Transverse colon (tissue), 4 donors: Measurements from ENCODE around the gene DENND2D. TPM values are rescaled to one million over a fixed set of nuclear protein-coding genes. Genes with fewer than 3 reads are reported as not detected.

Experiments used
- DNase-seq: peaks from one replicate; pipeline ENCODE4 v3.0.0-alpha.2; 2019
- H3K27ac ChIP-seq, 4 donors: fragments of 200-600 bp; sonication (generic); 2 replicates each; pipeline ENCODE4 v1.5.1; 2016 to 2018; ENCODE audit warnings: inconsistent platforms in 4 of 4
- H3K27me3 ChIP-seq: fragments of 200-600 bp; sonication (generic); 2 replicates; pipeline ENCODE4 v1.5.1; 2017; ENCODE audit warnings: inconsistent platforms
- H3K36me3 ChIP-seq, 4 donors: fragments of 200-600 bp; sonication (generic); 2 replicates each; pipeline ENCODE4 v1.5.1; 2017 to 2019; ENCODE audit warnings: inconsistent platforms in 4 of 4
- H3K4me1 ChIP-seq, 4 donors: fragments of 200-600 bp; sonication (generic); 2 replicates each; pipeline ENCODE4 v1.5.1; 2017 to 2020; ENCODE audit warnings: inconsistent platforms in 4 of 4
- H3K4me3 ChIP-seq, 4 donors: fragments of 200-600 bp; sonication (generic); 1 replicate in 1 of 4; 2 replicates in 3 of 4; pipeline versions ENCODE4 v1.5.1 to v1.6.1; 2017 to 2019; ENCODE audit warnings: inconsistent platforms in 4 of 4
- H3K9me3 ChIP-seq, 2 donors: fragments of 200-600 bp; sonication (generic); 2 replicates each; pipeline ENCODE4 v1.5.1; 2017 to 2019; ENCODE audit warnings: inconsistent platforms in 2 of 2
- CTCF ChIP-seq, 5 experiments: fragments of 200-600 bp in 3 of 5; fragments of 450-650 bp in 2 of 5; sonication (generic) in 3 of 5; IDR thresholded peaks; 1 replicate in 2 of 5; 2 replicates in 3 of 5; pipeline ENCODE4 v1.5.1; 2016 to 2017; ENCODE audit warnings: antibody characterized with exemption in 5 of 5, inconsistent platforms in 3 of 5, mild to moderate bottlenecking in 2 of 5, moderate library complexity in 1 of 5
- EP300 ChIP-seq: sonication (generic); formaldehyde crosslinking; IDR thresholded peaks from one replicate; pipeline ENCODE4 v1.6.1; 2017; ENCODE audit warnings: antibody characterized with exemption, low read depth
- POLR2A ChIP-seq: fragments of 450-650 bp; IDR thresholded peaks from one replicate; pipeline ENCODE4 v1.6.1; 2016; ENCODE audit warnings: antibody characterized with exemption, mild to moderate bottlenecking, moderate library complexity
- POLR2AphosphoS5 ChIP-seq, 3 donors: sonication (generic); formaldehyde crosslinking; IDR thresholded peaks; one replicate each; pipeline ENCODE4 v1.6.1; 2016; ENCODE audit warnings: antibody characterized with exemption in 3 of 3
- WGBS, 2 donors: methylation state at CpG; one replicate each; pipeline ENCODE4 v1.1.5; 2018; ENCODE audit warnings: low coverage in 1 of 2; 5-methylcytosine and 5-hydroxymethylcytosine counted together
- in situ Hi-C, 4 donors: fragments of 200-750 bp; cut with MboI; loops; one replicate each; pipeline versions ENCODE4 v1.15.0 to v1.15.1; 2017; ENCODE audit warnings: low sequenced_read_pairs in 3 of 4, low pct_ligation_motif_present in 1 of 4, low pct_unique_long_range_greater_than_20kb in 1 of 4
- intact Hi-C: fragments of 100-400 bp; cut with DNase I; formaldehyde crosslinking; loops from one replicate; pipeline ENCODE4 v1.15.1; 2023; ENCODE audit warnings: low total_unique reads
- total RNA-seq, 4 donors: library from RNA; depleted of rRNA; stranded (reverse); fragments of >200 nt; gene quantifications; one replicate each; pipeline ENCODE4 v1.1.0, GENCODE V29; 2016

The DENND2D gene
- total RNA-seq, 4 donors from 2014 or later = 43.4 to 61.0 (median 50.7) TPM

GRCh38 chr1:111227851-111228747, 27.7 kb upstream of the DENND2D start:
- TF ChIP-seq POLR2A (no peak), CTCF (IDR thresholded peaks at IDR 0.05) (no peak), POLR2AphosphoS5 (IDR thresholded peaks at IDR 0.05) (no peak), EP300 (no peak)
- no peak for DNase-seq
- Histone ChIP-seq H3K9me3 (no peaks in the 10 kb centered on the region), H3K27me3 (no peaks in the 10 kb centered on the region), H3K27ac (peak overlapping the region in 2 of 4 donors; percentile 36 to 38), H3K4me1 (peaks cover 0 to 15% (median 0%) of the 10 kb centered on the region in 4 donors), H3K36me3 (no peaks in the 10 kb centered on the region), H3K4me3 (no peak overlapping the region)
- intact Hi-C loops (no loop called here), in situ Hi-C loops (loop anchor here in 3 of 4 donors (10.0 to 25.0 kb wide), 4 partner anchors 167 to 559 kb away; no protein-coding TSS in a partner anchor)
- WGBS, 2 donors = 74 to 85% methylated on average over 4 to 6 of the region's 6 CpGs

- Histone ChIP-seq H3K9me3 (no peaks in the 10 kb centered on the region), H3K27me3 (no peaks in the 10 kb centered on the region), H3K4me3 (no peak within 1 kb of the TSS), H3K36me3 (no peaks in the 10 kb centered on the region), H3K4me1 (peaks cover 0 to 22% (median 2%) of the 10 kb centered on the region in 4 donors), H3K27ac (peak within 1 kb of the TSS in 2 of 4 donors; percentile 36 to 38)
- no peak for DNase-seq
- TF ChIP-seq POLR2A (no peak), CTCF (IDR thresholded peaks at IDR 0.05) (no peak), POLR2AphosphoS5 (IDR thresholded peaks at IDR 0.05) (no peak), EP300 (no peak)
- in situ Hi-C loops = loop anchor here in 3 of 4 donors (10.0 to 25.0 kb wide), 4 partner anchors 167 to 560 kb away; no protein-coding TSS in a partner anchor
- intact Hi-C loops = no loop called here
- WGBS, 2 donors = 76 to 100% methylated on average over 1 to 3 of the region's 3 CpGs
Observed at GRCh38 chr1:111227434-111227833, 27.0 kb upstream of the DENND2D start, which contains the start of gene CHI3L2. TSS of gene CHI3L2 (plus strand) at chr1:111227713. CDS start at chr1:111227730, 17 bp downstream.

- in situ Hi-C loops (loop anchor here in 3 of 4 donors (10.0 to 25.0 kb wide), 4 partner anchors 169 to 561 kb away; no protein-coding TSS in a partner anchor), intact Hi-C loops (loop anchor here (1.0 kb wide), 1 partner anchor 24 kb away; no protein-coding TSS in a partner anchor)
- Histone ChIP-seq H3K4me1 (peaks cover 0 to 25% (median 5%) of the 10 kb centered on the region in 4 donors), H3K4me3 (no peak overlapping the region), H3K36me3 (no peaks in the 10 kb centered on the region), H3K27ac (no peak overlapping the region), H3K27me3 (no peaks in the 10 kb centered on the region), H3K9me3 (no peaks in the 10 kb centered on the region)
- DNase-seq = no peak
- WGBS, 2 donors = 58 to 59% methylated on average over 5 to 6 of the region's 6 CpGs
- TF ChIP-seq EP300 = no peak
- no peak for TF ChIP-seq POLR2AphosphoS5 (IDR thresholded peaks at IDR 0.05)
- no peak for TF ChIP-seq CTCF (IDR thresholded peaks at IDR 0.05)
- TF ChIP-seq POLR2A = no peak
Observed at GRCh38 chr1:111225717-111226400, 25.4 kb upstream of the DENND2D start.

DNA sequence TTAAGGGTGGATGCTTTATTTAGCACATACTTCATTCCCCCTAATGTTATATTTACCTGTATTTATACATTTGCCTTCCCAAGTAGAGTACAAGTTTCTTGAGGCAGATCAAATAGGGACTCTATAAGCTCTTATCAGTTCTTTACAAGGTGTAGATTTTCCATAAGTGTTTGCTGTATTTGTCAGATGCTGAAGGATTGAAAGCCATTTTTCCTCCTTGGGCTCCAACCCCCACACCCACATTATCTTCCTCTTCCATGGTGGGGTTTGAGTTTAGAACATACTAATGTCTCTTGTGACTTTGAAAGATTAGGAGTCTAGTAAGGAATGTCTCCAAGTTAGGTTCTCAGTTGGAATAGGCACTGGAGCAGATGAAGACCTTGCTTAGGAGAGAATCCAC, 24.6 kb upstream of the DENND2D start:
- peaks cover 0 to 29% (median 5%) of the 10 kb centered on the region in 4 donors for H3K4me1 ChIP-seq
- in situ Hi-C loops = loop anchor here in 3 of 4 donors (10.0 to 25.0 kb wide), 4 partner anchors 170 to 562 kb away; no protein-coding TSS in a partner anchor
- H3K27ac ChIP-seq = no peak overlapping the region

More for the DNA sequence above, 24.6 kb upstream of the DENND2D start:
- TF ChIP-seq POLR2A (no peak), CTCF (IDR thresholded peaks at IDR 0.05) (no peak), EP300 (no peak)
- Histone ChIP-seq H3K36me3 (no peaks in the 10 kb centered on the region), H3K9me3 (no peaks in the 10 kb centered on the region), H3K27me3 (no peaks in the 10 kb centered on the region), H3K4me3 (no peak overlapping the region)
- no peak for DNase-seq
- intact Hi-C loops = loop anchor here (1.0 kb wide), 1 partner anchor 25 kb away; no protein-coding TSS in a partner anchor
